ENCODE data around the gene RHOT2. TPM values are rescaled to one million over a fixed set of nuclear protein-coding genes. Genes with fewer than 3 reads are reported as not detected.

Gene RHOT2
- total and polyA plus RNA-seq, 9 of the 15 experiments (the other 6 are each of a cell fraction or from before 2014, with no cell fraction given), result 5.0 to 373 (median 112) TPM

DNA sequence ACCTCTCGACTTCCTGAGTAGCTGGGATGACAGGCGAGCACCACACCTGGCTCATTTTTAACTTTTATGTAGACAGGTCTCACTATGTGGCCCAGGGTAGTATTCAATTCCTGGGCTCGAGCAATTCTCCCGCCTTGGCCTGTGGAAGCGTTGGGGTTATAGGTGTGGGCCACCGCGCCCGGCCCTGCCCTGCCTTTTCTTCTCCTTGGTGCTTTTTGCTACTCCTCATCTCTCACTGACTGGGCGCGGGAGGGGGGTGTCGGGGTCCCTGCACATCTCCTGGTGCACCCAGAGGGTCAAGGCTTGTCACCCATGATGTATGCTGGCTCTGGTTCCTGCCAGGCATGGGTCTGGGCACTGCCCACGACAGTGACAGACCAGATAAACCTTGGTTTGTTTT, 23.4 kb upstream of the RHOT2 start:
- TF ChIP-seq, protein P1, sequence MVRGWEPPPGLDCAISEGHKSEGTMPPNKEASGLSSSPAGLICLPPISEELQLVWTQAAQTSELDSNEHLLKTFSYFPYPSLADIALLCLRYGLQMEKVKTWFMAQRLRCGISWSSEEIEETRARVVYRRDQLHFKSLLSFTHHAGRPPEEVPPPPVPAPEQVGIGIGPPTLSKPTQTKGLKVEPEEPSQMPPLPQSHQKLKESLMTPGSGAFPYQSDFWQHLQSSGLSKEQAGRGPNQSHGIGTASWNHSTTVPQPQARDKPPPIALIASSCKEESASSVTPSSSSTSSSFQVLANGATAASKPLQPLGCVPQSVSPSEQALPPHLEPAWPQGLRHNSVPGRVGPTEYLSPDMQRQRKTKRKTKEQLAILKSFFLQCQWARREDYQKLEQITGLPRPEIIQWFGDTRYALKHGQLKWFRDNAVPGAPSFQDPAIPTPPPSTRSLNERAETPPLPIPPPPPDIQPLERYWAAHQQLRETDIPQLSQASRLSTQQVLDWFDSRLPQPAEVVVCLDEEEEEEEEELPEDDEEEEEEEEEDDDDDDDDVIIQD (CRISPR knock-in tag; IDR thresholded peaks at IDR 0.05), result no peak
- TF ChIP-seq ZNF778 (CRISPR knock-in tag; IDR thresholded peaks at IDR 0.05) (no peak), HLTF (IDR thresholded peaks at IDR 0.05) (no peak), SETDB1 (IDR thresholded peaks at IDR 0.05; ENCODE audit: low read length) (no peak)
- ATAC-seq (no peak), DNase-seq (ENCODE audit: extremely low read depth in 1 of 4, low spot score in 3 of 4) (no peak), FAIRE-seq (no peak)
- 95% methylated on average over 9 of the region's 12 CpGs for WGBS (ENCODE audit: insufficient coverage, low coverage, missing lambda C conversion rate)
- no peak overlapping the region; a peak in 1 of 4 replicates for H3K9ac ChIP-seq (ENCODE audit: insufficient read depth in 1 of 2, low read depth in 2 of 2, low read length in 2 of 2)
- H3K4me3 ChIP-seq, result no peak overlapping the region
- H3K9me3 ChIP-seq (replicated peaks; ENCODE audit: control insufficient read depth, insufficient read depth, low read depth, low read length), result no peaks in the 10 kb centered on the region
- H2AFZ ChIP-seq (ENCODE audit: low read depth, low read length), result no peak overlapping the region
- ChIA-PET CTCF (ENCODE audit: low intra/inter-chr PET ratio) (no interaction called here), POLR2A (no interaction called here)
- in situ Hi-C loops (cut with MboI) (no loop called here), intact Hi-C loops (cut with micrococcal nuclease) (no loop called here)
- peaks cover 51% of the 10 kb centered on the region; the same call in 2 of the 3 replicates for H3K36me3 ChIP-seq (ENCODE audit: control insufficient read depth, insufficient read depth, low read length)
- peaks cover 59% of the 10 kb centered on the region for H3K79me2 ChIP-seq (ENCODE audit: control insufficient read depth, insufficient read depth, low read length)
- no peak overlapping the region; the same call in 2 of the 3 replicates for H3K27ac ChIP-seq (ENCODE audit: extremely low read depth, low read depth, low read length)
- H3K4me2 ChIP-seq (ENCODE audit: insufficient read depth, low read length), result no peak overlapping the region
- no peaks in the 10 kb centered on the region for H3K27me3 ChIP-seq (ENCODE audit: control insufficient read depth in 2 of 2, insufficient read depth in 2 of 2, low read length in 2 of 2)
- H4K20me1 ChIP-seq (replicated peaks; ENCODE audit: control insufficient read depth, insufficient read depth, low read length), result no peaks in the 10 kb centered on the region
- H3K9me1 ChIP-seq (ENCODE audit: control insufficient read depth, insufficient read depth, low read length), result no peaks in the 10 kb centered on the region
- H3K4me1 ChIP-seq (replicated peaks in 1 of 2; ENCODE audit: control insufficient read depth in 2 of 2, insufficient read depth in 2 of 2, low read length in 2 of 2), result peaks cover 7 to 86% of the 10 kb centered on the region in 2 experiments; a peak in 3 of 5 replicates
- BruUV-seq (replicated peaks), result no TSS peak

All from K562 (cell line).